B cell (primary cell): Measurements from ENCODE around the gene GKN1. TPM values are rescaled to one million over a fixed set of nuclear protein-coding genes. Genes with fewer than 3 reads are reported as not detected.

Experiments used
- ATAC-seq: fragments of 200-7000 bp; cut with Tn5 transposase; one replicate; pipeline ENCODE4 v1.10.0; 2021; ENCODE audit warnings: low read depth, mild to moderate bottlenecking, moderate number of reproducible peaks, moderate library complexity
- CTCF ChIA-PET: fragments of 350-600 bp; sonication (Branson Sonifier 250); formaldehyde crosslinking; loops from one replicate; lab custom pipeline; 2021; ENCODE audit warnings: antibody characterized with exemption, inconsistent platforms; lab: Charles Lee
- POLR2A ChIA-PET: fragments of 350-600 bp; sonication (Branson Sonifier 250); formaldehyde crosslinking; loops from one replicate; lab custom pipeline; 2021; ENCODE audit warnings: antibody characterized with exemption; lab: Charles Lee
- DNase-seq: peaks from one replicate; pipeline ENCODE4 v3.0.0; 2013
- H2AFZ ChIP-seq: 2 replicates; pipeline ENCODE4 v1.6.1; 2012; ENCODE audit warnings: mild to moderate bottlenecking, low read depth, low read length; ENCODE audit not compliant: insufficient read depth, poor library complexity, severe bottlenecking
- H3K27ac ChIP-seq, 2 donors: 1 replicate in 1 of 2; 2 replicates in 1 of 2; pipeline ENCODE4 v1.5.1; 2012 to 2013; ENCODE audit warnings: low read length in 2 of 2, mild to moderate bottlenecking in 2 of 2, moderate library complexity in 1 of 2
- H3K27me3 ChIP-seq, 4 experiments: fragments of 200-600 bp in 1 of 4; sonication (generic) in 1 of 4; replicated peaks in 1 of 4; 1 replicate in 2 of 4; 2 replicates in 2 of 4; pipeline versions ENCODE4 v1.6.1 to v1.7.0; 2013 to 2016; ENCODE audit warnings: low read length in 3 of 4, mild to moderate bottlenecking in 2 of 4, mixed read lengths in 1 of 4, moderate library complexity in 1 of 4; ENCODE audit not compliant: insufficient read depth in 4 of 4, control insufficient read depth in 3 of 4; ENCODE audit errors: control extremely low read depth in 1 of 4
- H3K36me3 ChIP-seq, 2 experiments: replicated peaks in 1 of 2; 1 replicate in 1 of 2; 2 replicates in 1 of 2; pipeline versions ENCODE4 v1.6.1 to v1.7.1; 2013; ENCODE audit warnings: low read length in 1 of 2; ENCODE audit not compliant: insufficient read depth in 2 of 2, control insufficient read depth in 1 of 2; ENCODE audit errors: control extremely low read depth in 1 of 2, extremely low read depth in 1 of 2
- H3K4me1 ChIP-seq, 2 donors: fragments of 200-600 bp in 1 of 2; sonication (generic) in 1 of 2; 1 replicate in 1 of 2; 2 replicates in 1 of 2; pipeline versions ENCODE4 v1.5.1 to v1.6.1; 2013 to 2017; ENCODE audit warnings: low read length in 2 of 2; ENCODE audit not compliant: control insufficient read depth in 2 of 2, insufficient read depth in 2 of 2
- H3K4me2 ChIP-seq: replicated peaks from 2 replicates; pipeline ENCODE3; 2012; ENCODE audit warnings: mild to moderate bottlenecking, low read depth, low read length; ENCODE audit not compliant: poor library complexity, severe bottlenecking
- H3K4me3 ChIP-seq, 5 experiments: fragments of 200-600 bp in 1 of 5; sonication (generic) in 1 of 5; 1 replicate in 3 of 5; 2 replicates in 2 of 5; pipeline versions ENCODE4 v1.5.1 to v1.7.0; 2011 to 2016; ENCODE audit warnings: low read length in 4 of 5, mild to moderate bottlenecking in 4 of 5, low read depth in 2 of 5, control low read depth in 1 of 5, moderate library complexity in 1 of 5; ENCODE audit not compliant: insufficient read depth in 1 of 5; ENCODE audit errors: control extremely low read depth in 1 of 5, extremely low read depth in 1 of 5
- H3K79me2 ChIP-seq: fragments of 200-600 bp; sonication (generic); one replicate; pipeline ENCODE4 v1.6.0; 2016; ENCODE audit warnings: low read length; ENCODE audit not compliant: control insufficient read depth, insufficient read depth
- H3K9ac ChIP-seq: fragments of 200-600 bp; sonication (generic); 2 replicates; pipeline ENCODE4 v1.6.1; 2017; ENCODE audit warnings: mild to moderate bottlenecking, low read length, moderate library complexity
- H3K9me3 ChIP-seq, 3 donors: one replicate each; pipeline versions ENCODE4 v1.6.1 to v1.7.1; 2013; ENCODE audit warnings: low read length in 2 of 3; ENCODE audit not compliant: control insufficient read depth in 2 of 3, insufficient read depth in 1 of 3; ENCODE audit errors: control extremely low read depth in 1 of 3
- H4K20me1 ChIP-seq: 2 replicates; pipeline ENCODE4 v1.6.0; 2012; ENCODE audit warnings: mild to moderate bottlenecking, low read length; ENCODE audit not compliant: insufficient read depth, control insufficient read depth, poor library complexity, severe bottlenecking
- H3K27ac Mint-ChIP-seq: one replicate; pipeline ENCODE4 v1.8.0; 2021; ENCODE audit warnings: mixed read lengths
- H3K27me3 Mint-ChIP-seq: one replicate; pipeline ENCODE4 v1.8.0; 2021; ENCODE audit warnings: mixed read lengths
- H3K4me1 Mint-ChIP-seq: one replicate; pipeline ENCODE4 v1.8.0; 2021; ENCODE audit warnings: mixed read lengths
- H3K4me3 Mint-ChIP-seq: one replicate; pipeline ENCODE4 v1.8.0; 2021; ENCODE audit warnings: mixed read lengths
- H3K9me3 Mint-ChIP-seq: one replicate; pipeline ENCODE4 v1.8.0; 2022; ENCODE audit warnings: mixed read lengths; ENCODE audit not compliant: insufficient read depth
- EZH2 ChIP-seq: IDR thresholded peaks from 2 replicates; pipeline ENCODE4 v1.6.1; 2012; ENCODE audit warnings: borderline replicate concordance, low read depth, mild to moderate bottlenecking, moderate library complexity, low read length; ENCODE audit not compliant: insufficient read depth, poor library complexity, severe bottlenecking
- WGBS: methylation state at CpG from one replicate; pipeline ENCODE4 v1.1.5; 2013; ENCODE audit warnings: missing lambda C conversion rate; ENCODE audit not compliant: insufficient coverage; 5-methylcytosine and 5-hydroxymethylcytosine counted together
- intact Hi-C: fragments of 100-400 bp; cut with micrococcal nuclease; formaldehyde crosslinking; loops from one replicate; pipeline ENCODE4 v1.10.0; 2022
- polyA plus RNA-seq: library from polyadenylated mRNA; depleted of rRNA; stranded (reverse); fragments of >200 nt; gene quantifications from 2 replicates; pipeline ENCODE4 v1.2.3, GENCODE V29; 2012
- total RNA-seq, 2 donors: library from RNA; stranded (reverse); fragments of 120-200 nt in 1 of 2; gene quantifications; 1 replicate in 1 of 2; 2 replicates in 1 of 2; pipeline versions ENCODE4 v1.2.3 to v1.2.4, GENCODE V29; 2013 to 2022
- TF ChIP-seq, protein P1 (sequence below): fragments of 200-600 bp; IDR thresholded peaks from one replicate; pipeline ENCODE4 v1.8.0; 2022; ENCODE audit warnings: antibody characterized with exemption, mild to moderate bottlenecking

Gene GKN1
- total and polyA plus RNA-seq, 2 donors (not counting 1 experiment from before 2014, with no cell fraction given) = not detected

DNA sequence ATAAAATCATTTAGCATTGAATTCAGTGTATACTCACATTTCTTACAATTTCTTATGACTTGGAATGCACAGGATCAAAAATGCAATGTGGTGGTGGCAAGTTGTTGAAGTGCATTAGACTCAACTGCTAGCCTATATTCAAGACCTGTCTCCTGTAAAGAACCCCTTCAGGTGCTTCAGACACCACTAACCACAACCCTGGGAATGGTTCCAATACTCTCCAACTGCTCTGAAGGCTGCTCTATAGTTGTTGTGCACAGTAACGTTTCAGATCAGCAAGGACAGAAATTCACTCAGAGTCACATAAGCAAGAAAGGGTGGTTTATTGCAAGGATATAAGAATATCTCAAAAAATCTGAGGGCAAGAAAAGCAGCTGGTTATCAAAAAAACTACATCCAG is 6.5 kb downstream of the GKN1 start:
- Mint-ChIP-seq H3K27me3 (peaks cover 45% of the 10 kb centered on the region), H3K4me3 (no peak overlapping the region), H3K9me3 (no peaks in the 10 kb centered on the region), H3K4me1 (no peaks in the 10 kb centered on the region), H3K27ac (no peak overlapping the region)
- CTCF ChIA-PET = no interaction called here
- peaks cover 0 to 17% (median 1%) of the 10 kb centered on the region in 4 experiments for H3K27me3 ChIP-seq
- intact Hi-C loops = no loop called here
- no peak overlapping the region for H3K9ac ChIP-seq
- H3K4me1 ChIP-seq = no peaks in the 10 kb centered on the region
- ATAC-seq (no peak), DNase-seq (no peak)
- TF ChIP-seq, protein P1, sequence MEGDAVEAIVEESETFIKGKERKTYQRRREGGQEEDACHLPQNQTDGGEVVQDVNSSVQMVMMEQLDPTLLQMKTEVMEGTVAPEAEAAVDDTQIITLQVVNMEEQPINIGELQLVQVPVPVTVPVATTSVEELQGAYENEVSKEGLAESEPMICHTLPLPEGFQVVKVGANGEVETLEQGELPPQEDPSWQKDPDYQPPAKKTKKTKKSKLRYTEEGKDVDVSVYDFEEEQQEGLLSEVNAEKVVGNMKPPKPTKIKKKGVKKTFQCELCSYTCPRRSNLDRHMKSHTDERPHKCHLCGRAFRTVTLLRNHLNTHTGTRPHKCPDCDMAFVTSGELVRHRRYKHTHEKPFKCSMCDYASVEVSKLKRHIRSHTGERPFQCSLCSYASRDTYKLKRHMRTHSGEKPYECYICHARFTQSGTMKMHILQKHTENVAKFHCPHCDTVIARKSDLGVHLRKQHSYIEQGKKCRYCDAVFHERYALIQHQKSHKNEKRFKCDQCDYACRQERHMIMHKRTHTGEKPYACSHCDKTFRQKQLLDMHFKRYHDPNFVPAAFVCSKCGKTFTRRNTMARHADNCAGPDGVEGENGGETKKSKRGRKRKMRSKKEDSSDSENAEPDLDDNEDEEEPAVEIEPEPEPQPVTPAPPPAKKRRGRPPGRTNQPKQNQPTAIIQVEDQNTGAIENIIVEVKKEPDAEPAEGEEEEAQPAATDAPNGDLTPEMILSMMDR = no peak
- TF ChIP-seq EZH2 = no peak
- H3K27ac ChIP-seq = no peak overlapping the region
- H2AFZ ChIP-seq = no peak overlapping the region
- no CpG with 5 or more reads among the region's 1 CpG for WGBS
- no peaks in the 10 kb centered on the region for H3K36me3 ChIP-seq
- H3K79me2 ChIP-seq = no peaks in the 10 kb centered on the region
- H4K20me1 ChIP-seq = no peaks in the 10 kb centered on the region
- POLR2A ChIA-PET = no interaction called here
- H3K4me2 ChIP-seq = no peak overlapping the region
- no peak overlapping the region for H3K4me3 ChIP-seq
- H3K9me3 ChIP-seq = no peaks in the 10 kb centered on the region

- intact Hi-C loops = no loop called here
- H3K4me3 ChIP-seq = no peak overlapping the region
- ATAC-seq = no peak
- no peak for DNase-seq
- H3K9ac ChIP-seq = no peak overlapping the region
- peaks cover 0 to 4% (median 0%) of the 10 kb centered on the region in 4 experiments for H3K27me3 ChIP-seq
- peaks cover 20% of the 10 kb centered on the region for H3K27me3 Mint-ChIP-seq
- no peaks in the 10 kb centered on the region for H3K4me1 Mint-ChIP-seq
- no peak for TF ChIP-seq EZH2
- TF ChIP-seq, protein P1 = no peak
- no peak overlapping the region for H3K27ac ChIP-seq
- H3K4me1 ChIP-seq = no peaks in the 10 kb centered on the region
- 91% methylated on average over 4 of the region's 5 CpGs for WGBS
- ChIA-PET CTCF (no interaction called here), POLR2A (no interaction called here)
- H3K9me3 ChIP-seq = no peaks in the 10 kb centered on the region
- no peak overlapping the region for H3K27ac Mint-ChIP-seq
- H3K4me3 Mint-ChIP-seq = no peak overlapping the region
- no peaks in the 10 kb centered on the region for H3K36me3 ChIP-seq
- no peaks in the 10 kb centered on the region for H3K79me2 ChIP-seq
- H2AFZ ChIP-seq = no peak overlapping the region
- H3K4me2 ChIP-seq = no peak overlapping the region
- H3K9me3 Mint-ChIP-seq = no peaks in the 10 kb centered on the region
- H4K20me1 ChIP-seq = no peaks in the 10 kb centered on the region
Observed at GRCh38 chr2:68987021-68987503, 12.6 kb downstream of the GKN1 start.
